ENCODE measurements around the gene POU2F1. TPM values are rescaled to one million over a fixed set of nuclear protein-coding genes. Genes with fewer than 3 reads are reported as not detected.

Gene POU2F1
- total and polyA plus RNA-seq, 4 donors, result 0.93 to 10.5 (median 6.5) TPM

DNA sequence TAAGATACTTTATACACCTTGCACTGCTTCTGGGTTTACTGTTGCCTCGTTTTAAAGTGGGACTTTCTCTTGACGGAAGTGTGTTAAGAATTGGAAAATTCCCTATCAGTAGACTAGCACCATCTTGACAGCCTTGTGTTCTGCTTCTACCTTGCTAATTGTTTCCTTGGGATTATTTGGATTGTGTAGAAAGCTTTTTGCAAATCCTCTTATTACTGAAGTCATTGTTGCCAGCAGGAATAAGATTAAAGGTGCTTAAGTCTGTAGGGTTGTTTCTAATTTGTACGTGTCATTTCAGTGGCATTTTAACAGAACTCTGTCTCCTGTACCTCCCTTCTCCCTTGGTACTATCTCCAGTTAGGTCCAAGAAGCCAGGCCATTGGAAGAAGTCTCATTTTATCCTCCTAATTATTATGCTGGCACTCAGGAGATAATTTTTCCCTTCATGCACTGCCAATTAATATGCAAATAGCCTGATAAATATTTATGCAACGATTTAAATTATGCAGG is 107.7 kb downstream of the POU2F1 start:
- no peak for DNase-seq (ENCODE audit: low spot score)
- H3K9me3 ChIP-seq (ENCODE audit: control insufficient read depth in 4 of 4, low read length in 3 of 4), result peaks cover under 1 to 11% (median 3%) of the 10 kb centered on the region in 4 donors
- H3K9ac ChIP-seq (ENCODE audit: low read depth in 1 of 2, low read length in 2 of 2), result no peak overlapping the region
- no peaks in the 10 kb centered on the region for H3K27me3 ChIP-seq (ENCODE audit: control insufficient read depth in 4 of 4, insufficient read depth in 4 of 4, low read length in 3 of 4)
- 74% methylated on average over 4 of the region's 4 CpGs for WGBS
- H3K4me1 ChIP-seq (ENCODE audit: control insufficient read depth in 4 of 4, insufficient read depth in 4 of 4, low read length in 3 of 4), result peaks cover 0 to 11% (median 6%) of the 10 kb centered on the region in 4 donors
- no peak overlapping the region for H3K4me3 ChIP-seq (ENCODE audit: low read depth in 1 of 3, low read length in 3 of 3)
- TF ChIP-seq HNF4A (conservative IDR thresholded peaks at IDR 0.05) (no peak), NR2F2 (IDR thresholded peaks at IDR 0.05) (no peak), SP1 (IDR thresholded peaks at IDR 0.05) (no peak), FOXA2 (IDR thresholded peaks at IDR 0.05) (no peak), GABPA (IDR thresholded peaks at IDR 0.05 in 1 of 2, conservative IDR thresholded peaks at IDR 0.05 in 1 of 2) (no peak), EGR1 (IDR thresholded peaks at IDR 0.05; ENCODE audit: low read depth in 2 of 2) (no peak), TAF1 (conservative IDR thresholded peaks at IDR 0.05) (no peak), JUND (IDR thresholded peaks at IDR 0.05) (no peak), FOXA1 (IDR thresholded peaks at IDR 0.05) (no peak), RAD21 (IDR thresholded peaks at IDR 0.05) (no peak), HNF4G (IDR thresholded peaks at IDR 0.05) (no peak)
- TF ChIP-seq, protein P1, sequence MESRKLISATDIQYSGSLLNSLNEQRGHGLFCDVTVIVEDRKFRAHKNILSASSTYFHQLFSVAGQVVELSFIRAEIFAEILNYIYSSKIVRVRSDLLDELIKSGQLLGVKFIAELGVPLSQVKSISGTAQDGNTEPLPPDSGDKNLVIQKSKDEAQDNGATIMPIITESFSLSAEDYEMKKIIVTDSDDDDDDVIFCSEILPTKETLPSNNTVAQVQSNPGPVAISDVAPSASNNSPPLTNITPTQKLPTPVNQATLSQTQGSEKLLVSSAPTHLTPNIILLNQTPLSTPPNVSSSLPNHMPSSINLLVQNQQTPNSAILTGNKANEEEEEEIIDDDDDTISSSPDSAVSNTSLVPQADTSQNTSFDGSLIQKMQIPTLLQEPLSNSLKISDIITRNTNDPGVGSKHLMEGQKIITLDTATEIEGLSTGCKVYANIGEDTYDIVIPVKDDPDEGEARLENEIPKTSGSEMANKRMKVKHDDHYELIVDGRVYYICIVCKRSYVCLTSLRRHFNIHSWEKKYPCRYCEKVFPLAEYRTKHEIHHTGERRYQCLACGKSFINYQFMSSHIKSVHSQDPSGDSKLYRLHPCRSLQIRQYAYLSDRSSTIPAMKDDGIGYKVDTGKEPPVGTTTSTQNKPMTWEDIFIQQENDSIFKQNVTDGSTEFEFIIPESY (IDR thresholded peaks at IDR 0.05), result no peak
- TF ChIP-seq, protein P2, sequence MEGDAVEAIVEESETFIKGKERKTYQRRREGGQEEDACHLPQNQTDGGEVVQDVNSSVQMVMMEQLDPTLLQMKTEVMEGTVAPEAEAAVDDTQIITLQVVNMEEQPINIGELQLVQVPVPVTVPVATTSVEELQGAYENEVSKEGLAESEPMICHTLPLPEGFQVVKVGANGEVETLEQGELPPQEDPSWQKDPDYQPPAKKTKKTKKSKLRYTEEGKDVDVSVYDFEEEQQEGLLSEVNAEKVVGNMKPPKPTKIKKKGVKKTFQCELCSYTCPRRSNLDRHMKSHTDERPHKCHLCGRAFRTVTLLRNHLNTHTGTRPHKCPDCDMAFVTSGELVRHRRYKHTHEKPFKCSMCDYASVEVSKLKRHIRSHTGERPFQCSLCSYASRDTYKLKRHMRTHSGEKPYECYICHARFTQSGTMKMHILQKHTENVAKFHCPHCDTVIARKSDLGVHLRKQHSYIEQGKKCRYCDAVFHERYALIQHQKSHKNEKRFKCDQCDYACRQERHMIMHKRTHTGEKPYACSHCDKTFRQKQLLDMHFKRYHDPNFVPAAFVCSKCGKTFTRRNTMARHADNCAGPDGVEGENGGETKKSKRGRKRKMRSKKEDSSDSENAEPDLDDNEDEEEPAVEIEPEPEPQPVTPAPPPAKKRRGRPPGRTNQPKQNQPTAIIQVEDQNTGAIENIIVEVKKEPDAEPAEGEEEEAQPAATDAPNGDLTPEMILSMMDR (IDR thresholded peaks at IDR 0.05; ENCODE audit: low read depth, low read length, missing input control), result no peak
- TF ChIP-seq, protein P3, sequence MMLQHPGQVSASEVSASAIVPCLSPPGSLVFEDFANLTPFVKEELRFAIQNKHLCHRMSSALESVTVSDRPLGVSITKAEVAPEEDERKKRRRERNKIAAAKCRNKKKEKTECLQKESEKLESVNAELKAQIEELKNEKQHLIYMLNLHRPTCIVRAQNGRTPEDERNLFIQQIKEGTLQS (IDR thresholded peaks at IDR 0.05), result no peak
- H3K27ac ChIP-seq (ENCODE audit: low read depth in 1 of 2, low read length in 2 of 2), result no peak overlapping the region
- peaks cover 0 to 6% (median 0%) of the 10 kb centered on the region in 4 donors for H3K36me3 ChIP-seq (ENCODE audit: control insufficient read depth in 4 of 4, insufficient read depth in 3 of 4, low read depth in 1 of 4, low read length in 3 of 4)

DNA sequence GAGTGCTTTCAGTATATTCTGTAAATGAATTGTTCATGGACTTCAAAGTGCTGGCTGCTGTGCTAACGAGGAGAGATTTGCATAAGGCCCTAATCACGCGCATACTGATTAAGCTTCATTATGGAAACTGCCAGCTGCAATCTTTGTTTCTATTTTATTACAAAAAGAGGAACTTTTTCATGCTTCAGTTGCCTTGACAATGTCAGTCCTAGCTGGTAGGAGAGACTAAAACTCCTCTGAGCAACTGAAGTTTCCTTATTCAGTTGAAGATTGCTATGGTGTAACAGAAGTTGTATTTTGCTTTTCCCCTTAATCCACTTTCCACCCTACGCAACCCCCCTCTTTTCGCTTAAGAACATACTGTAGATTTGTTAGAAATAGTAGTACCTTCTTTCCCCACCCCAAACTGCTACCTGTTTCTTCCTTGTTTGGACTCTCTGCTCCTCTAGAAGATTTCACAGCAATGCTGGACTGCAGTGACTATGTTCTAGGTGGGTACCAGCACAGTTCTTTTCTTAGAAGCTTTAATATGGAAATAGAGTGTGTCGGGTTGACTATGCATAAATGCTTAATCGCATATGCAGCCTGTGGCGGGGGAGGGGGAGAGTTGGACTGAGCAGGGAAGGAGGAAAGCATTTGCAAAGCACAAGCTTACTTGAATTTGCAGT is 108.3 kb downstream of the POU2F1 start:
- DNase-seq (ENCODE audit: low spot score), result peak; percentile 41
- Histone ChIP-seq H3K27me3 (ENCODE audit: control insufficient read depth in 4 of 4, insufficient read depth in 4 of 4, low read length in 3 of 4) (no peaks in the 10 kb centered on the region), H3K4me1 (ENCODE audit: control insufficient read depth in 4 of 4, insufficient read depth in 4 of 4, low read length in 3 of 4) (peaks cover 0 to 11% (median 6%) of the 10 kb centered on the region in 4 donors), H3K27ac (ENCODE audit: low read depth in 1 of 2, low read length in 2 of 2) (no peak overlapping the region), H3K4me3 (ENCODE audit: low read depth in 1 of 3, low read length in 3 of 3) (no peak overlapping the region), H3K9me3 (ENCODE audit: control insufficient read depth in 4 of 4, low read length in 3 of 4) (peaks cover 0 to 6% (median 0%) of the 10 kb centered on the region in 4 donors), H3K9ac (ENCODE audit: low read depth in 1 of 2, low read length in 2 of 2) (no peak overlapping the region), H3K36me3 (ENCODE audit: control insufficient read depth in 4 of 4, insufficient read depth in 3 of 4, low read depth in 1 of 4, low read length in 3 of 4) (peaks cover 0 to 2% (median 0%) of the 10 kb centered on the region in 4 donors)
- no peak for TF ChIP-seq NR2F2 (IDR thresholded peaks at IDR 0.05)
- TF ChIP-seq EGR1 (IDR thresholded peaks at IDR 0.05; ENCODE audit: low read depth in 2 of 2), result no peak
- no peak for TF ChIP-seq FOXA2 (IDR thresholded peaks at IDR 0.05)
- TF ChIP-seq, protein P4, sequence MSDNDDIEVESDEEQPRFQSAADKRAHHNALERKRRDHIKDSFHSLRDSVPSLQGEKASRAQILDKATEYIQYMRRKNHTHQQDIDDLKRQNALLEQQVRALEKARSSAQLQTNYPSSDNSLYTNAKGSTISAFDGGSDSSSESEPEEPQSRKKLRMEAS (IDR thresholded peaks at IDR 0.05), result no peak
- no peak for TF ChIP-seq FOXA1 (IDR thresholded peaks at IDR 0.05)
- no peak for TF ChIP-seq GABPA (IDR thresholded peaks at IDR 0.05 in 1 of 2, conservative IDR thresholded peaks at IDR 0.05 in 1 of 2)
- WGBS, result 81% methylated on average over 8 of the region's 8 CpGs
